Fibroblast of pulmonary artery (primary cell): ENCODE results near the gene CBX1.
A peak's percentile ranks its signal among the peaks of the same experiment; 100 is the strongest.

Experiments used
- DNase-seq: peaks from one replicate; pipeline ENCODE4 v3.0.0-alpha.2; 2010; ENCODE audit warnings: low read depth
- H3K4me3 ChIP-seq: replicated peaks from 2 replicates; pipeline ENCODE4 v1.5.1; 2011; ENCODE audit warnings: low read depth, mild to moderate bottlenecking, control low read depth, low read length, moderate library complexity
- TF ChIP-seq, protein P1 (sequence below): IDR thresholded peaks from 2 replicates; pipeline ENCODE4 v1.5.1; 2011; ENCODE audit warnings: mild to moderate bottlenecking, control low read depth, low read length, inconsistent platforms; ENCODE audit errors: missing control alignments

Gene CBX1

DNA sequence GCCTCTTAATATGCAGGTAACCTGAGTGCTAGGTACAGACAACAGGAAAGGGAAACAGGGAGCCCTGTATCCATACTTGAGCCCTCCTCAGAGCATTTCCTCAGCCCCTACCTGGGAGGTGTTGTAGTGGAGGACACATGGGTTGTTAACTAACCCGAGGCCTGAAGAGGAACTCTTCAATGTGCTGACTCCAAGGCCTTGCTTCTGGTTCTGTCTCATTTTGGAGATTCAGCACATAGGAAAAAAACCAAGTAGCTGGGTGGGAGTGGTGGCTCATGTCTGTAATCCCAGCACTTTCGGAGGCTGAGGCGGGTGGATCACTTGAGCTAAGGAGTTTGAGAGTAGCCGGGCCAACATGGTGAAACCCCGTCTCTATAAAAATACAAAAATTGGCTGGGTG lies 31.1 kb upstream of the CBX1 start:
- DNase-seq: no peak
- TF ChIP-seq, protein P1, sequence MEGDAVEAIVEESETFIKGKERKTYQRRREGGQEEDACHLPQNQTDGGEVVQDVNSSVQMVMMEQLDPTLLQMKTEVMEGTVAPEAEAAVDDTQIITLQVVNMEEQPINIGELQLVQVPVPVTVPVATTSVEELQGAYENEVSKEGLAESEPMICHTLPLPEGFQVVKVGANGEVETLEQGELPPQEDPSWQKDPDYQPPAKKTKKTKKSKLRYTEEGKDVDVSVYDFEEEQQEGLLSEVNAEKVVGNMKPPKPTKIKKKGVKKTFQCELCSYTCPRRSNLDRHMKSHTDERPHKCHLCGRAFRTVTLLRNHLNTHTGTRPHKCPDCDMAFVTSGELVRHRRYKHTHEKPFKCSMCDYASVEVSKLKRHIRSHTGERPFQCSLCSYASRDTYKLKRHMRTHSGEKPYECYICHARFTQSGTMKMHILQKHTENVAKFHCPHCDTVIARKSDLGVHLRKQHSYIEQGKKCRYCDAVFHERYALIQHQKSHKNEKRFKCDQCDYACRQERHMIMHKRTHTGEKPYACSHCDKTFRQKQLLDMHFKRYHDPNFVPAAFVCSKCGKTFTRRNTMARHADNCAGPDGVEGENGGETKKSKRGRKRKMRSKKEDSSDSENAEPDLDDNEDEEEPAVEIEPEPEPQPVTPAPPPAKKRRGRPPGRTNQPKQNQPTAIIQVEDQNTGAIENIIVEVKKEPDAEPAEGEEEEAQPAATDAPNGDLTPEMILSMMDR: no peak

DNA sequence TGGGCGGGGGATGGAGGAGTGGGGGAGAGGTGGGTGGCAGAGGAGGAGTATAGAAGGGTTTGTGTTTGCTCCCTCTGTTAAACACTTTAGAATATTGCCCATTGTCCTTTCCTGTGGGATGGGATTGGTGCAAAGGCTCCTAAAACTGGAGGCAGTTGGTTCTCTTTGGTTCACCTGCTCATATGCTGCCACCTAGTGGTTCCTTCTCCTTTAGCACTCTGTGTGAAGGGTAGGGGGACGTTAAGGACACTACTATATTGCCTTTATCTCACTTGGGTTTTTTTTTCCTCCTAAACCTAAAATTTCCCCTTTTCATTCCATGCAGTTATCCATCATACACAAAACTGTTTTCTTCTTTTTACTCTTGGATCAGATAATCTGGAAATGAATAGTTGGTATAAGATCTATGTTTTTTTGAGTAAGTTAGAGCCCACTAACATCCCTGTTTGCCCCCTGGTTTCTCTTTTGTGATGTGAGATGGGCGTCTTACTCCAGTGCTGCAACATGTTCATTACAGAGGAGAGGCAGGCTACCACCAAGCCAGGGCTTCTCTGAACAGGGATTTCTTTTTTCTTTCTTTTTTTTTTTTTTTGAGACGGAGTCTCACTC lies 30.0 kb upstream of the CBX1 start:
- H3K4me3 ChIP-seq: no peak overlapping the region
- peak; percentile 83 for DNase-seq
- TF ChIP-seq, protein P1: peak; percentile 95

More for the DNA sequence above, 31.1 kb upstream of the CBX1 start:
- no peak overlapping the region for H3K4me3 ChIP-seq

DNA sequence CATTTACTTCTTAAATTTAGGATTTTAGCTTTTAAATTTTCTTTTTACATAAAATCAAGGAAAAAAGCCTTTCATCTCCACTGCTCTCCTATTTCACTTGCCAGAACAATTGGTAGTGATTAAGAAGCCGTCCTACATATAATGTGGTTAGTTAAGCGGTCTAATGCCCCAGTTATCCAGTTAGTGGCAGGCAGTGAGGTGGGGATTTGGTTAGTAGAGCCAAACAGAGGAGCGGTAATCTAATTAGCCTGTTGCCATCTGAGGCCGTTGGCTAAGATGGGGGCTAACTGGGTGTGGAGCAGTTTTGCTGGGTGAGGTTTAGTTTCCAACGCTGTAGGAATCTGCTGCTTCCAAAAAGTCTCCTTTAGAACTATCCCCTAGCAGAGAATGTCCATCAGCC lies 28.7 kb upstream of the CBX1 start:
- DNase-seq: no peak
- TF ChIP-seq, protein P1: no peak
- H3K4me3 ChIP-seq: no peak overlapping the region

DNA sequence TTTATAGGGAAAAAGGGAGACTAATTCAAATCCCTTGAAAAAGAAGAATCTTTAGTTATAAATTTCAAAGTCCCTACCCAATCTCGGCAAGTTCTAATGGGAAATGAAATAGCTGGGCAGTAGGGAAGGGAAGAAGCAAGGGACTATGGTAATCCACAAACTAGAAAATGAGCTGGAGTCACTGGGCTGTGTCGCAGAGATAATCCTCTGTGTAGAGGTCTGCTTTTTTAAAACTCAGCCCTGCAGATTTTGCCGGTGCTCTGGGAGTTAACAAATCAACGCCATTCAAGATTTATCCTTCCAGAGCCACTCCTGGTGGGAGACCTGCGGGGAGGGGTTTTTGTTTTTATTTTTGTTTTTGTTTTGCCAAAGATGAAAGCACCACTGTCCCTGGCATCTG lies 27.1 kb upstream of the CBX1 start:
- DNase-seq: no peak
- TF ChIP-seq, protein P1: no peak
- H3K4me3 ChIP-seq: no peak overlapping the region

DNA sequence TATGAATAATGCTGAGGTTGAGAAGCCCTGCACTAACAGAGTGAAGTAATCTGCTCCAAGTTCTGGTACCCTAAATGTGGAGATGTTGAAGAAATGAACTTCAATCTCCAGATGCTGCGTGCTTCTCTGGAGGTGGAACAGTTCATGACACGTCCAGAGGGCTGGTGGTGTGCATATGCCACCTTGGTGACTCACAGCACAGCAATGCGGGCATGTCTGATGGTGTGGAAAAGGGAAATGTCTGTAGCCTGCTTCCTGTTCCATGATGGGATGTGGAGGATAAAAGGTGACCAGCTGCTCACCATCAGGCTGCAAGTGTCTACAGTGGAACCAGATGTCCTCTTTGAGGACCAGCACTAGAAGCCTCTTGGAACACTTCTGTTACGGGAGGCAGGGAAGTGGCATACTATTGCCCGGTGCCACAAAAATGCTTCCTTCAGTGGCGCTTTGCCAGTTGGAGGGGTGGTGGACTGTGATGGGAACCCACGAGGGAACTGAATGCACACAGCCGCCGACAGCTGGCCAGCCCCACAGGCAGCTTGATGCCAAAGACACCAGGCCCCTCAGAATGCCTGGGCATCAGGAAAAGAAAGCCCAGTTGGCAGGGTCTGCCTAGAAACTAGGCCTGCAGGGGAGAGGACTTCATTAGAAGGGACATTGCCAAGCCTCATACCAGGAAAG lies 26.2 kb upstream of the CBX1 start:
- TF ChIP-seq, protein P1: no peak
- H3K4me3 ChIP-seq: no peak overlapping the region
- DNase-seq: peak; percentile 21

DNA sequence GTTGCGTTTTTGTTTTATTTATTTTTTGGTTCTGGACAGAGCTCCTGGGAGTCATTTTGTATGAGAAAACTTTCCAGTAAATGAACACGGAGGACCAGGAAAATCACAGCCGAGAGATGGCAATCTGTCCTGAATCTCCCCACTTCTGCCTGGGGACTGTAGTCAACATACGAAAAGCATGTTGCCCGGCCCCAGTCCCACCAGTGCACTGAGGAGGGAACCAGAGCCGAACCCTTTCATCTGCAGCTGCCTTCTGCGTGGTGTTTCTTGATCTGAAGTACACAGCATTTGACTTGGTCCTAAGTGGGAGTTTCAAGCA lies 25.2 kb upstream of the CBX1 start:
- TF ChIP-seq, protein P1: no peak
- no peak for DNase-seq
- H3K4me3 ChIP-seq: no peak overlapping the region
